GM19324 (cell line): ENCODE data around the gene SGO1.
A peak's percentile ranks its signal among the peaks of the same experiment; 100 is the strongest.
"Not testable (repeated sequence)": the region's sequence is repeated elsewhere in the genome, so short reads cannot be mapped to it uniquely, and the experiment has no call there.

Source experiments
- ATAC-seq: cut with Tn5 transposase; IDR thresholded peaks from one replicate; pipeline ENCODE4 v1.9.1; 2021; ENCODE audit warnings: mild to moderate bottlenecking, moderate library complexity; ENCODE audit not compliant: unreplicated experiment, low FRiP score

SGO1 gene

GRCh38 chr3:20185679-20186599, at the start of gene SGO1:
Gene SGO1, minus strand, starts transcription at chr3:20186206. Its CDS starts 2,179 bp downstream, at chr3:20184027.
- ATAC-seq, result peak; percentile 99

GRCh38 chr3:20235796-20236195, 49.8 kb upstream of the SGO1 start:
- ATAC-seq, result no peak

GRCh38 chr3:20232906-20233780, 47.1 kb upstream of the SGO1 start:
- no peak for ATAC-seq

DNA sequence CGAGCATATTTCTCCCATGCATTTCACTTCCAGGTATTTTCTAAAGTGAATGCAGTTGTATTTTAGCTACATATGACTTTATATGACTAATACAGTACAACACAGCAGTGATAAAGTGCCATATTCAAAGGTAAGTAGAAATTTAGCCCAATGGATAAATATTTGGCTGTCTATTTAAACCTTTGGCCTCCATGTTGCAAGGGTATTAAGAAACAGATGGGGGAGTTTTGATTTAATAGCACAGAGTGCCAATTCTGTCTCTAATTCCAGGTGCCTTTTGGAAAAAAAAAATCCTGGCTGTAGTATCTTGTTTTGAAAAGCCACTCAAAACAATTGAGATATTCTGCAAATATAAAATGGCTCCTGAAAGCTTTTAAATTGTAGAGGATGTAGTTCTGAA, 44.9 kb upstream of the SGO1 start:
- ATAC-seq, result no peak

GRCh38 chr3:20225769-20226168, 39.8 kb upstream of the SGO1 start:
- ATAC-seq, result no peak

DNA sequence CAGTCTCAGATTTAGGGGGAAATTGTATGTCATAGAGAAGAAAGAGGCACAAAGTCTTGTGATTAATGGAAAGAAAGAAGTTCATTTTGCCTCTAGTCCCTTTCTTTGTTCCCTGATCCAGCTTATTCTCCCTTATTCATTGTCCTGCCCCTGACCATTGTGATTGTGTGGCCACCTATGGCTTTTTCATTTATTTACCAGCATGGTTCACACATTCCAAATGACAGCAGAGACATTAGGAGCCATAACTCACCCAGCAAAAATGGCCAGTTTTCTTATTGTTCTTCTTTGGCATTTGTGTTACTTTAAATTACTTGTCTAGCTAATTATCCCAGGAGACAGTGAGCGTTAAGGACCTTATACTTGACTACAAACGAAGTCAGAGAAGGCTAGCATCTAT, 36.3 kb upstream of the SGO1 start:
- no peak for ATAC-seq

DNA sequence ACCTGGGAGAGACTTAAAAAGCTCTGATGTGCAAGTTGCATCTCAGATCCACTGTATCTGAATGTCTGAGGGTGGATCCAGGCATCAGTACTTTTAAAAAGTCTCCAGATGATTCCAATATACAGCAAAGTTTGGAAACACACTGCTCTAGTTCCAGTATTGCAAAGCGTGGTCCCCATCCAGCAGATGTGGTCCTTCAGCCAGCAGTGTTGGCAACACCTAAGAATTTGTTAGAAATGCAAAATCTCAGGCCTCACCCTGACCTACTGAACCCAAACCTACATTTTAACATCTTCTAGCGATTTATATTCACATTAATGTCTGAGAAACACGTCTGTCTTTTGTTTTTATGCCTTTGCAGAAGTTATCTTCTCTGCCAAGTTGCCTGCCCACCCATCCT, 32.2 kb upstream of the SGO1 start:
- ATAC-seq, result no peak

- no peak for ATAC-seq
Observed at GRCh38 chr3:20215636-20216035, 29.6 kb upstream of the SGO1 start.

- ATAC-seq, result not testable (repeated sequence)
Observed at GRCh38 chr3:20213491-20213890, 27.5 kb upstream of the SGO1 start.

- ATAC-seq, result not testable (repeated sequence)
Observed at GRCh38 chr3:20207945-20208344, 21.9 kb upstream of the SGO1 start.

- not testable (repeated sequence) for ATAC-seq
Observed at GRCh38 chr3:20205898-20206297, 19.9 kb upstream of the SGO1 start.

GRCh38 chr3:20201143-20201542, 15.1 kb upstream of the SGO1 start:
- ATAC-seq, result no peak

GRCh38 chr3:20197775-20198174, 11.8 kb upstream of the SGO1 start:
- ATAC-seq, result no peak

GRCh38 chr3:20194793-20195460, 8.9 kb upstream of the SGO1 start:
- ATAC-seq, result no peak

DNA sequence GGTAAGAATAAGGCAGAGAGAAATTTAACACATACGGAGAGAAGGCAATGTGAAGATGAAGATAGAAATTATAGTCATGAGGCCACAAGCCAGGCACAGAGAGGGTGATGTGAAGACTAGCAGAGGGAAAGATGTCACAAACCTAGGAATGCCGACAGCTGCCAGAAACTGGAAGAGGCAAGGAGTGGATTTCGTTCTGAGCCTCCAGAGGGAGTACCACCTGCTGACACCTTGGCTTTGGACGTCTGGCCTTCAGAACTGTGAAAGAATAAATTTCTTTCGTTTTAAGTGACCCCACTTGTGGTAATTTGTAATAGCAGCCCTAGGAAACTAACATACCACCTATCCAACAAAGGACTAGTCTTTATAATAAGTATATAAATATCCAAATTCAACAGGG, 5.0 kb upstream of the SGO1 start:
- ATAC-seq, result no peak

DNA sequence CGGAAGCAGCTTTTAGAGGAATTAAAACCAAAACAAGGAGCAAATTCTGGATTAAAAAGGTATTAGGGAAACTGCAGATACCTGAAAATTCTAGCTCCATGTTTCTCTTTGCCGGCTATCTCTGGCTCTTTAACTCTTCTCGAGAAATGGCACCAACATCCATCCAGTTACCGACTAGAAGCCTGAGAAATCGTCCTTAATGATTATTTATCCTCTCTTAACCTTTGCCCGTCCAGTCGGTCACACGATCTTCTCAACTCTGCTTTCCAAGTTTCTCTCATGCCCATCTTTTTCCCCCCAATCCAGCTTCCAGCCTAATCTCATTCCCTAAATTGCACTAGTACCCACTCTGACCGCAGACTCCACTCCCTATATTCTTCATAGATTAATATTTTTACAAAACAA, 596 bp upstream of the SGO1 start:
- ATAC-seq, result peak; percentile 5

DNA sequence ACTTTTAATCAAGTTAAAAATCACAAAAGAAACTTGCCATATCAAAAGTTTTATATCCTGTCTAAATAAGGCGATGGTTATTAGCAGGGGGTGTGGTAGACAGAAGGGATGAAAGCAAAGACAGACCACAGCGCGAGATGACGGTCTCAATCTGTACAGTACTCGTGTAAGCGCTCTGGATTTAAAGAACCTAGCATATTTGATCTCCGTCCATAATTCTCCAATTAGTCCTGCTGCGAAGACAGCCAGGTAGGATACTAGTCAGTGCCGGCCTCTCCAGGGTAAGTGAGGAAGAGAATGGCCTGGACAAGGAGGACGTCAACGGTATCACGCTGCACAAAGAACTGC, 701 bp downstream of the SGO1 start:
- no peak for ATAC-seq

GRCh38 chr3:20182206-20182605, 3.8 kb downstream of the SGO1 start:
- ATAC-seq, result no peak

DNA sequence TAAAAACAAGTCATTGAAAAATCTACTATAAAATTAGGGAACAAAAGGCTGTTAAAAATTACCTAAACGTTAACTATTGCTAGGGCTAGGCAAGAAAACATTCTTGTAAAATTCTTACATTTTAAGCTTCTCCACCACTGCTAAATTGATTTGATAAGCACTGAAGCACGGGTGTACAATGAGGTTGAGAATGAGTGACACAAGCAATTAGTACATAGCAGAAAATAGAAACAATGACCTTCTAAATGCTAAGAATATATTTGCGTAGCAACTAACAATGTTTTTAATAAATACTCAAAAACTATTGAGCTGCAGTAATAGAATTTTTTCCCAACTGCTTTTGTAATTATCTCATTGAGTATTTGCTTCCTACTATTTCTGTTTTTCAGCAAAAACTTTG, 4.7 kb downstream of the SGO1 start:
- ATAC-seq, result no peak

GRCh38 chr3:20173844-20174410, 12.1 kb downstream of the SGO1 start:
- ATAC-seq, result no peak

GRCh38 chr3:20161714-20162113, 24.3 kb downstream of the SGO1 start:
- ATAC-seq, result no peak
